Mononuclear cell (primary cell): ENCODE data around the gene ZNF624. TPM values are rescaled to one million over a fixed set of nuclear protein-coding genes. Genes with fewer than 3 reads are reported as not detected.
A peak's percentile ranks its signal among the peaks of the same experiment; 100 is the strongest.
"Not testable (repeated sequence)": the region's sequence is repeated elsewhere in the genome, so short reads cannot be mapped to it uniquely, and the experiment has no call there.

ENCODE experiments used
- H3K27me3 ChIP-seq: 2 replicates; pipeline ENCODE4 v1.6.0; 2011; ENCODE audit warnings: low read length, control low read depth; ENCODE audit not compliant: insufficient read depth
- H3K4me1 ChIP-seq: 2 replicates; pipeline ENCODE4 v1.5.1; 2011; ENCODE audit warnings: mild to moderate bottlenecking, low read length, control low read depth; ENCODE audit not compliant: insufficient read depth
- H3K4me3 ChIP-seq: 2 replicates; pipeline ENCODE4 v1.5.1; 2011; ENCODE audit warnings: mild to moderate bottlenecking, low read length, moderate library complexity
- H3K9me3 ChIP-seq: 2 replicates; pipeline ENCODE4 v1.5.1; 2011; ENCODE audit warnings: low read depth, mild to moderate bottlenecking, control low read depth, low read length
- total RNA-seq: library from RNA; depleted of rRNA; stranded (reverse); fragments of >200 nt; gene quantifications from one replicate; pipeline ENCODE4 v1.2.3, GENCODE V29; 2012

Gene ZNF624
- 5.2 TPM for total RNA-seq

GRCh38 chr17:16653367-16654041, at the start of gene ZNF624:
Gene ZNF624 (minus strand): TSS chr17:16653850.
- Histone ChIP-seq H3K4me3 (peak within 1 kb of the TSS; percentile 82), H3K27me3 (peaks cover 8% of the 10 kb centered on the region), H3K4me1 (peaks cover 7% of the 10 kb centered on the region), H3K9me3 (no peaks in the 10 kb centered on the region)

- H3K27me3 ChIP-seq, H3K4me1 ChIP-seq, H3K4me3 ChIP-seq, H3K9me3 ChIP-seq: not testable (repeated sequence)
These were observed 44.0 kb upstream of the ZNF624 start for GRCh38 chr17:16697603-16698002.

- not testable (repeated sequence) for H3K4me3 ChIP-seq, H3K27me3 ChIP-seq, H3K4me1 ChIP-seq
These were observed 36.8 kb upstream of the ZNF624 start for GRCh38 chr17:16690447-16690846.

GRCh38 chr17:16689731-16690281, 36.2 kb upstream of the ZNF624 start, which contains the start of gene CCDC144A:
Gene CCDC144A (plus strand): TSS chr17:16690241. CDS start chr17:16690401, 160 bp downstream.
- H3K9me3 ChIP-seq, H3K27me3 ChIP-seq, H3K4me1 ChIP-seq, H3K4me3 ChIP-seq: not testable (repeated sequence)

More at GRCh38 chr17:16690447-16690846, 36.8 kb upstream of the ZNF624 start:
- H3K9me3 ChIP-seq = not testable (repeated sequence)

GRCh38 chr17:16687151-16687550, 33.5 kb upstream of the ZNF624 start:
- H3K4me1 ChIP-seq, H3K4me3 ChIP-seq, H3K9me3 ChIP-seq: not testable (repeated sequence)
- H3K27me3 ChIP-seq = peaks cover 12% of the 10 kb centered on the region

GRCh38 chr17:16686019-16686418, 32.4 kb upstream of the ZNF624 start:
- not testable (repeated sequence) for H3K4me3 ChIP-seq, H3K4me1 ChIP-seq, H3K9me3 ChIP-seq
- H3K27me3 ChIP-seq = peaks cover 12% of the 10 kb centered on the region

- not testable (repeated sequence) for H3K4me3 ChIP-seq, H3K9me3 ChIP-seq, H3K4me1 ChIP-seq
- peaks cover 12% of the 10 kb centered on the region for H3K27me3 ChIP-seq
These were observed 29.9 kb upstream of the ZNF624 start for GRCh38 chr17:16683290-16684138.

GRCh38 chr17:16676676-16677268, 23.1 kb upstream of the ZNF624 start:
- Histone ChIP-seq H3K9me3 (no peaks in the 10 kb centered on the region), H3K4me3 (no peak overlapping the region), H3K4me1 (no peaks in the 10 kb centered on the region), H3K27me3 (peaks cover 3% of the 10 kb centered on the region)

- H3K27me3 ChIP-seq = peaks cover 50% of the 10 kb centered on the region
- H3K4me3 ChIP-seq, H3K4me1 ChIP-seq, H3K9me3 ChIP-seq: not testable (repeated sequence)
These were observed 13.4 kb upstream of the ZNF624 start for GRCh38 chr17:16666907-16667636.

- not testable (repeated sequence) for H3K4me1 ChIP-seq, H3K9me3 ChIP-seq, H3K4me3 ChIP-seq
- H3K27me3 ChIP-seq = peaks cover 48% of the 10 kb centered on the region
These were observed 12.9 kb upstream of the ZNF624 start for GRCh38 chr17:16666553-16666906.

GRCh38 chr17:16662936-16663335, 9.3 kb upstream of the ZNF624 start:
- Histone ChIP-seq H3K4me1 (peaks cover 6% of the 10 kb centered on the region), H3K9me3 (no peaks in the 10 kb centered on the region), H3K27me3 (peaks cover 23% of the 10 kb centered on the region), H3K4me3 (no peak overlapping the region)

GRCh38 chr17:16661217-16661616, 7.6 kb upstream of the ZNF624 start:
- Histone ChIP-seq H3K4me3 (no peak overlapping the region), H3K9me3 (no peaks in the 10 kb centered on the region)

GRCh38 chr17:16652847-16653366, 743 bp downstream of the ZNF624 start:
- H3K4me3 ChIP-seq = peak overlapping the region; percentile 82
- peaks cover 7% of the 10 kb centered on the region for H3K4me1 ChIP-seq
- H3K27me3 ChIP-seq = peaks cover 8% of the 10 kb centered on the region
- H3K9me3 ChIP-seq = no peaks in the 10 kb centered on the region

More at GRCh38 chr17:16661217-16661616, 7.6 kb upstream of the ZNF624 start:
- Histone ChIP-seq H3K4me1 (no peaks in the 10 kb centered on the region), H3K27me3 (peaks cover 17% of the 10 kb centered on the region)

- peaks cover 8% of the 10 kb centered on the region for H3K27me3 ChIP-seq
- H3K9me3 ChIP-seq = no peaks in the 10 kb centered on the region
- H3K4me3 ChIP-seq = no peak overlapping the region
- peaks cover 7% of the 10 kb centered on the region for H3K4me1 ChIP-seq
These were observed 1.4 kb downstream of the ZNF624 start for GRCh38 chr17:16652252-16652651.
